Measurements from ENCODE around the gene OAF. TPM values are rescaled to one million over a fixed set of nuclear protein-coding genes. Genes with fewer than 3 reads are reported as not detected.

Gene OAF
- total and polyA plus RNA-seq, 4 donors: 15.0 to 151 (median 82.0) TPM

GRCh38 chr11:120183701-120184141 is 27.1 kb upstream of the OAF start:
- Histone ChIP-seq H3K36me3 (ENCODE audit: control insufficient read depth in 4 of 4, insufficient read depth in 3 of 4, low read depth in 1 of 4, low read length in 3 of 4) (no peaks in the 10 kb centered on the region), H3K4me3 (ENCODE audit: low read depth in 1 of 3, low read length in 3 of 3) (peak overlapping the region; percentile 37 to 58 (median 44)), H3K9me3 (ENCODE audit: control insufficient read depth in 4 of 4, low read length in 3 of 4) (no peaks in the 10 kb centered on the region), H3K9ac (ENCODE audit: low read depth in 1 of 2, low read length in 2 of 2) (peak overlapping the region in 1 of 2 donors; percentile 69), H3K27ac (ENCODE audit: low read depth in 1 of 2, low read length in 2 of 2) (peak overlapping the region; percentile 95 to 96), H3K27me3 (ENCODE audit: control insufficient read depth in 4 of 4, insufficient read depth in 4 of 4, low read length in 3 of 4) (no peaks in the 10 kb centered on the region), H3K4me1 (ENCODE audit: control insufficient read depth in 4 of 4, insufficient read depth in 4 of 4, low read length in 3 of 4) (peaks cover 18 to 77% (median 66%) of the 10 kb centered on the region in 4 donors)
- peak; percentile 31 for DNase-seq (ENCODE audit: low spot score)
- 61% methylated on average over 7 of the region's 7 CpGs for WGBS
- TF ChIP-seq, protein P1, sequence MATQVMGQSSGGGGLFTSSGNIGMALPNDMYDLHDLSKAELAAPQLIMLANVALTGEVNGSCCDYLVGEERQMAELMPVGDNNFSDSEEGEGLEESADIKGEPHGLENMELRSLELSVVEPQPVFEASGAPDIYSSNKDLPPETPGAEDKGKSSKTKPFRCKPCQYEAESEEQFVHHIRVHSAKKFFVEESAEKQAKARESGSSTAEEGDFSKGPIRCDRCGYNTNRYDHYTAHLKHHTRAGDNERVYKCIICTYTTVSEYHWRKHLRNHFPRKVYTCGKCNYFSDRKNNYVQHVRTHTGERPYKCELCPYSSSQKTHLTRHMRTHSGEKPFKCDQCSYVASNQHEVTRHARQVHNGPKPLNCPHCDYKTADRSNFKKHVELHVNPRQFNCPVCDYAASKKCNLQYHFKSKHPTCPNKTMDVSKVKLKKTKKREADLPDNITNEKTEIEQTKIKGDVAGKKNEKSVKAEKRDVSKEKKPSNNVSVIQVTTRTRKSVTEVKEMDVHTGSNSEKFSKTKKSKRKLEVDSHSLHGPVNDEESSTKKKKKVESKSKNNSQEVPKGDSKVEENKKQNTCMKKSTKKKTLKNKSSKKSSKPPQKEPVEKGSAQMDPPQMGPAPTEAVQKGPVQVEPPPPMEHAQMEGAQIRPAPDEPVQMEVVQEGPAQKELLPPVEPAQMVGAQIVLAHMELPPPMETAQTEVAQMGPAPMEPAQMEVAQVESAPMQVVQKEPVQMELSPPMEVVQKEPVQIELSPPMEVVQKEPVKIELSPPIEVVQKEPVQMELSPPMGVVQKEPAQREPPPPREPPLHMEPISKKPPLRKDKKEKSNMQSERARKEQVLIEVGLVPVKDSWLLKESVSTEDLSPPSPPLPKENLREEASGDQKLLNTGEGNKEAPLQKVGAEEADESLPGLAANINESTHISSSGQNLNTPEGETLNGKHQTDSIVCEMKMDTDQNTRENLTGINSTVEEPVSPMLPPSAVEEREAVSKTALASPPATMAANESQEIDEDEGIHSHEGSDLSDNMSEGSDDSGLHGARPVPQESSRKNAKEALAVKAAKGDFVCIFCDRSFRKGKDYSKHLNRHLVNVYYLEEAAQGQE (IDR thresholded peaks at IDR 0.05): no peak
- no peak for TF ChIP-seq EGR1 (IDR thresholded peaks at IDR 0.05; ENCODE audit: low read depth in 2 of 2)
- TF ChIP-seq ZBTB33 (IDR thresholded peaks at IDR 0.05): no peak
- TF ChIP-seq RAD21 (IDR thresholded peaks at IDR 0.05): no peak
- no peak for TF ChIP-seq HNF4A (conservative IDR thresholded peaks at IDR 0.05)
- no peak for TF ChIP-seq HNF4G (IDR thresholded peaks at IDR 0.05)
- TF ChIP-seq FOXA2 (IDR thresholded peaks at IDR 0.05): no peak
- no peak for TF ChIP-seq SP1 (IDR thresholded peaks at IDR 0.05)
- no peak for TF ChIP-seq NR2F2 (IDR thresholded peaks at IDR 0.05)
- no peak for TF ChIP-seq GABPA (IDR thresholded peaks at IDR 0.05 in 1 of 2, conservative IDR thresholded peaks at IDR 0.05 in 1 of 2)
- TF ChIP-seq FOXA1 (IDR thresholded peaks at IDR 0.05): no peak
- TF ChIP-seq RXRA (IDR thresholded peaks at IDR 0.05): no peak
- TF ChIP-seq, protein P2, sequence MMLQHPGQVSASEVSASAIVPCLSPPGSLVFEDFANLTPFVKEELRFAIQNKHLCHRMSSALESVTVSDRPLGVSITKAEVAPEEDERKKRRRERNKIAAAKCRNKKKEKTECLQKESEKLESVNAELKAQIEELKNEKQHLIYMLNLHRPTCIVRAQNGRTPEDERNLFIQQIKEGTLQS (IDR thresholded peaks at IDR 0.05): no peak
- TF ChIP-seq CTCF (IDR thresholded peaks at IDR 0.05; ENCODE audit: low read depth, low read length, missing input control): no peak
- no peak for TF ChIP-seq TAF1 (conservative IDR thresholded peaks at IDR 0.05)
- TF ChIP-seq JUND (IDR thresholded peaks at IDR 0.05): no peak
- no peak for TF ChIP-seq YY1 (IDR thresholded peaks at IDR 0.05)
- TF ChIP-seq, protein P3, sequence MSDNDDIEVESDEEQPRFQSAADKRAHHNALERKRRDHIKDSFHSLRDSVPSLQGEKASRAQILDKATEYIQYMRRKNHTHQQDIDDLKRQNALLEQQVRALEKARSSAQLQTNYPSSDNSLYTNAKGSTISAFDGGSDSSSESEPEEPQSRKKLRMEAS (IDR thresholded peaks at IDR 0.05): no peak
